Measurements from ENCODE around the gene TNRC6C.
A peak's percentile ranks its signal among the peaks of the same experiment; 100 is the strongest.
"Not testable (repeated sequence)": the region's sequence is repeated elsewhere in the genome, so short reads cannot be mapped to it uniquely, and the experiment has no call there.

TNRC6C gene

GRCh38 chr17:78113804-78114785, 155.6 kb downstream of the TNRC6C start:
- no peak for DNase-seq

GRCh38 chr17:78114831-78115723, 156.6 kb downstream of the TNRC6C start:
- DNase-seq, result no peak

GRCh38 chr17:78115803-78116202, 157.3 kb downstream of the TNRC6C start:
- DNase-seq, result not testable (repeated sequence)

- no peak for DNase-seq
Observed at GRCh38 chr17:78116411-78116810, 157.9 kb downstream of the TNRC6C start.

GRCh38 chr17:78117027-78117981, 158.8 kb downstream of the TNRC6C start:
- DNase-seq, result peak; percentile 87 to 92

- DNase-seq, result no peak
Observed at GRCh38 chr17:78118801-78119241, 160.3 kb downstream of the TNRC6C start.

GRCh38 chr17:78120537-78120936, 162.0 kb downstream of the TNRC6C start:
- DNase-seq, result no peak

- DNase-seq, result no peak
Observed at GRCh38 chr17:78120971-78121800, 162.7 kb downstream of the TNRC6C start.

GRCh38 chr17:78121801-78122215, 163.3 kb downstream of the TNRC6C start:
- no peak for DNase-seq

GRCh38 chr17:78122216-78122930, 163.9 kb downstream of the TNRC6C start:
- DNase-seq, result no peak

GRCh38 chr17:78122931-78123249, 164.4 kb downstream of the TNRC6C start:
- DNase-seq, result no peak

- DNase-seq, result no peak
Observed at GRCh38 chr17:78123258-78123929, 164.9 kb downstream of the TNRC6C start.

- DNase-seq, result no peak
Observed at GRCh38 chr17:78124081-78124835, 165.8 kb downstream of the TNRC6C start.

GRCh38 chr17:78124836-78125137, 166.3 kb downstream of the TNRC6C start:
- DNase-seq, result no peak

- no peak for DNase-seq
Observed at GRCh38 chr17:78125138-78125913, 166.8 kb downstream of the TNRC6C start.

- no peak for DNase-seq
Observed at GRCh38 chr17:78125976-78126894, 167.7 kb downstream of the TNRC6C start.

- DNase-seq, result no peak
Observed at GRCh38 chr17:78126895-78127238, 168.4 kb downstream of the TNRC6C start.
